ENCODE measurements around the gene TOGARAM2. TPM values are rescaled to one million over a fixed set of nuclear protein-coding genes. Genes with fewer than 3 reads are reported as not detected.
A peak's percentile ranks its signal among the peaks of the same experiment; 100 is the strongest.

TOGARAM2 gene
- total and polyA plus RNA-seq, 8 donors, result 1.5 to 7.3 (median 4.1) TPM

DNA sequence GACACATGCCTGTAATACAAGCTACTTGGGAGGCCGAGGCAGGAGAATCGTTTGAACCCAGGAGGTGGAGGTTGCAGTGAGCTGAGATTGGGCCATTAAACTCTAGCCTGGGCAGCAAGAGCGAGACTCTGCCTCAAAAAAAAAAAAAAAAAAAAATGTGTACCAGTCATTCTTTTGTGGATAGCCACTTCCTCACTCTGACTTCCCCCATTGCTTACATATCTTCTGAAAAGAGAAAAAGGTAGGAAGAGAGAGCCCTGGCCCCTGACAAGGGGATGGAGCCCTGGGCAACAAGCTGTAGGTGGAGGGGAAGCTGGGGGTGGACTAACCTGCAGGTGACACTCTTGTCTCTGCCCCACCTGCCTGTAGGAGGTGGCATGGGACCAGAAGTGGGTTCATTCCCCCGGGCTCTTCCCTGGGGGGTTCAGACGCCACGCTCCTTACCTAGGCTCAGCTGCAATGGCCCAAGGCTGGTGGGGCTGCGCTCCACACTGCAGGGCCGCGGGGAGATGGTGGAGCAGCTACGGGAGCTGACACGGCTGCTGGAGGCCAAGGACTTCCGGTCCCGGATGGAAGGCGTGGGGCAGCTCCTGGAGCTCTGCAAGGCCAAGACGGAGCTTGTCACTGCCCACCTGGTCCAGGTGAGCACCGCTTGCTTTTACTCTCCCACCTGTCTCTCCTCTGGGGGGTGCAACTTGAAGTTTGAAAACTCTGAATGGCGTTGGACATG lies 54.1 kb downstream of the TOGARAM2 start:
- H3K27me3 ChIP-seq, result no peaks in the 10 kb centered on the region
- ATAC-seq (no peak), DNase-seq (no peak)
- H3K9me3 ChIP-seq, result no peaks in the 10 kb centered on the region
- H3K27ac ChIP-seq, result no peak overlapping the region
- peaks cover 0 to 2% of the 10 kb centered on the region in 2 donors for H3K4me1 ChIP-seq
- H3K36me3 ChIP-seq, result no peaks in the 10 kb centered on the region
- TF ChIP-seq, protein P1, sequence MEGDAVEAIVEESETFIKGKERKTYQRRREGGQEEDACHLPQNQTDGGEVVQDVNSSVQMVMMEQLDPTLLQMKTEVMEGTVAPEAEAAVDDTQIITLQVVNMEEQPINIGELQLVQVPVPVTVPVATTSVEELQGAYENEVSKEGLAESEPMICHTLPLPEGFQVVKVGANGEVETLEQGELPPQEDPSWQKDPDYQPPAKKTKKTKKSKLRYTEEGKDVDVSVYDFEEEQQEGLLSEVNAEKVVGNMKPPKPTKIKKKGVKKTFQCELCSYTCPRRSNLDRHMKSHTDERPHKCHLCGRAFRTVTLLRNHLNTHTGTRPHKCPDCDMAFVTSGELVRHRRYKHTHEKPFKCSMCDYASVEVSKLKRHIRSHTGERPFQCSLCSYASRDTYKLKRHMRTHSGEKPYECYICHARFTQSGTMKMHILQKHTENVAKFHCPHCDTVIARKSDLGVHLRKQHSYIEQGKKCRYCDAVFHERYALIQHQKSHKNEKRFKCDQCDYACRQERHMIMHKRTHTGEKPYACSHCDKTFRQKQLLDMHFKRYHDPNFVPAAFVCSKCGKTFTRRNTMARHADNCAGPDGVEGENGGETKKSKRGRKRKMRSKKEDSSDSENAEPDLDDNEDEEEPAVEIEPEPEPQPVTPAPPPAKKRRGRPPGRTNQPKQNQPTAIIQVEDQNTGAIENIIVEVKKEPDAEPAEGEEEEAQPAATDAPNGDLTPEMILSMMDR (IDR thresholded peaks at IDR 0.05), result no peak
- intact Hi-C loops (cut with DNase I), result no loop called here
- no peak overlapping the region for H3K4me3 ChIP-seq

DNA sequence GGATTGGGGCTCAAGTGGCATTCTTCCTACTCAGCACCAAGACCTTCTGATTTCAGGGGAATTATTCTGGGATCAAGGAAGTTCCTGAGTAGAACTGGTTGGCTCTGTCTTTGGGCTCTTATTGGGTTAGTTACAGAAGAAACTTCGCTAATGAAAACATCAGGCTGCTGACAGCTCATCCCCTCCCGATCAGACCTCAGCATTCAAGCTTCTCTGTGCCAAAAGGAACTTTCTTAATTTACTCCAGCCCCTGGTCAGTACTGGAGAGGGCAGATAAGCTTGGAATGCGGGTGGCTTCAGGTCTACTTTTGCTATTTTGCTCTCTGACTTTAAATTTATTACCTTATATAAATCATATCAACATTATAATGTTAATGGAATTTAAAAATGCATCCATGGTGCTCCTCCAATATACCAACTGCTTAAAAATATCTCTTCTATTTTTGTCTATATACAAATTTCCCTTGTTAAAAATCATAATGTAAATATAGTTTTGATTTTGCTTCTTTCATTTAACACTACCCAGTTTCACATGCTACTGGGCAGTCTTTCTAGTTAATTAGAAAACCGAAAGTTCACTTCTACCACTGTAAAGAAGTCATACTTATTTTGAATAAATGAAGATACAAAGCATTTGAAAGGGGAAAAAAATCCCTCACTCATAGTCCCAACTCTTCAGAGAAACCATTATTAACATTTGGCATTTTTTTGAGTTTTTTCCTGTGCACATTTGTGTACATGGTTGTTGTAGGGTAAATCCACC lies 58.8 kb downstream of the TOGARAM2 start:
- no peak for ATAC-seq
- H3K4me3 ChIP-seq, result no peak overlapping the region
- DNase-seq, result no peak
- H3K27ac ChIP-seq, result no peak overlapping the region
- H3K27me3 ChIP-seq, result no peaks in the 10 kb centered on the region
- H3K9me3 ChIP-seq, result no peaks in the 10 kb centered on the region
- intact Hi-C loops (cut with DNase I), result no loop called here
- H3K36me3 ChIP-seq, result no peaks in the 10 kb centered on the region
- H3K4me1 ChIP-seq, result no peaks in the 10 kb centered on the region
- TF ChIP-seq, protein P1 (IDR thresholded peaks at IDR 0.05), result no peak

DNA sequence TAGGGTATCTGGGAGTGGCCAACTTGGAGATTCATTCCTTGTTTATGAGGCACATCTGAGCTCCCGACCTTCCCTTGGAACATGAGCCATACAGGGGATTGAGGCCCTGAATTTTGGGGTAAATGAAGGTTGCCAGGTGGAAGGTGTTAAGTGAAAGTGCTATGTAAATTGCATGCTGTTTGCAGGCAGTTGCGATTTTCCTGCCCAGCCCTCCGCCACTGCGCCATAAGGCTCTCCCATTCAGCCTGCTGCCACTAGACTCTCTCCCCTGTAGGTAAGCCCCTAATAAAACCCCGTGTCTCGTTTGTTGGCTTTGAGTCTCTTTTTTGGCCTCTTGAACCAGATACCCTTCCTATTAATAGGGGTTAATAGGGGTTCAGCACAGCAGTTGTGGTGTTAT lies 59.5 kb downstream of the TOGARAM2 start:
- intact Hi-C loops (cut with DNase I), result no loop called here
- H3K4me3 ChIP-seq, result no peak overlapping the region
- no peak for DNase-seq

DNA sequence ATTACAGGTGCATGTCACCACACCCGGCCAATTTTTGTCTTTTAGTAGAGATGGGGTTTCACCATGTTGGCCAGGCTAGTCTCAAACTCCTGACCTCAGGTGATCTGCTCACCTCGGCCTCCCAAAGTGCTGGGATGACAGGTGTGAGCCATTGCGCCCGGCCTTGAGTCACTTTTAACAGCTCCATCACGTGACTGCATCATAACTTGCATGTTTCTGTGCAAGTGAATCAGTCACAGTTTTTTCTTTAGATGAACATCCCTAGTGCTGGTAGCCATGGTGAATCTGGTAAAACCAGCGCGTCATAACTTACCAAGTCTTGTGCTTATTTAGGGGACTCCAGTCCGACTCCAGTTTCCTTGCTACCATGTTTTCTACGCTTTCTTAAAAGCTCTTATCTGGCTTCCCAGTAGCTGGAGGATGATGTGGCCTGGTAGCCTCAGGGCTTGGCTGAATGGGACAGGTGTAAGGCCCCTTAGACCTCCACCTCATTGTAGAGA lies 60.1 kb downstream of the TOGARAM2 start:
- ATAC-seq, result no peak
- DNase-seq, result no peak
- Histone ChIP-seq H3K27ac (no peak overlapping the region), H3K4me1 (no peaks in the 10 kb centered on the region), H3K4me3 (no peak overlapping the region), H3K36me3 (no peaks in the 10 kb centered on the region), H3K27me3 (no peaks in the 10 kb centered on the region), H3K9me3 (no peaks in the 10 kb centered on the region)
- TF ChIP-seq, protein P1 (IDR thresholded peaks at IDR 0.05), result no peak
- intact Hi-C loops (cut with DNase I), result no loop called here

More for the DNA sequence above, 59.5 kb downstream of the TOGARAM2 start:
- Histone ChIP-seq H3K4me1 (no peaks in the 10 kb centered on the region), H3K27ac (no peak overlapping the region), H3K9me3 (no peaks in the 10 kb centered on the region), H3K27me3 (no peaks in the 10 kb centered on the region), H3K36me3 (no peaks in the 10 kb centered on the region)
- ATAC-seq, result no peak
- TF ChIP-seq, protein P1 (IDR thresholded peaks at IDR 0.05), result no peak

DNA sequence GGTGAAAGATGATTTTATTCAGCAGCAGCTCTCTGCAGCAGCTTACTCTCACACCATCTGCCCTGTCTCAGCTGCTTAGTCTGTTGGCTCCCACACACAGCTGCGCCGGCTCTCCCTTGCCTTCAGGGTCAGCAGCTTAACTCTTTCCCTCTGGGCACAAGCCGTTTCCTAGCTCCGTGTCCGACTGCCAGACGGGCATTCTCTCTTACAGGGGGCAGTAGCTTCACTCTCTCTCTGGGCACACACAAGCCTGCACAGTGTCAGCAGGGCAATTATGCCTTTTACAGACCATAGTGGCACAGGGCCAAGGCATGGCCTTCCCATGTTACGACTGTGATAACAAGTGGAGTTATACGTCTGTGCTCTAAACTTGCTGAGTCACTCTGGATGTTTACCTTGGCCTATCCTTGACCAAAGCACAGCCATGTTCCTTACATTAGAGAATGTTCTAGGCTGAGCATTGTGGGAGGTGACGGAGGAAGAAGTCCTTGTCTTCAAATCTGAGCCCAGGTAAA lies 61.5 kb downstream of the TOGARAM2 start:
- intact Hi-C loops (cut with DNase I), result no loop called here

More for the DNA sequence above, 61.5 kb downstream of the TOGARAM2 start:
- no peak overlapping the region for H3K27ac ChIP-seq
- ATAC-seq (peak; percentile 41), DNase-seq (peak in 2 of 4 donors; percentile 46 to 74)
- H3K36me3 ChIP-seq, result no peaks in the 10 kb centered on the region
- no peaks in the 10 kb centered on the region for H3K9me3 ChIP-seq
- H3K4me3 ChIP-seq, result no peak overlapping the region
- TF ChIP-seq, protein P1 (IDR thresholded peaks at IDR 0.05), result no peak
- H3K27me3 ChIP-seq, result no peaks in the 10 kb centered on the region
- no peaks in the 10 kb centered on the region for H3K4me1 ChIP-seq

All from left lung (tissue), 10 donors.